ENCODE measurements around the gene SLC47A1.

GRCh38 chr17:19621697-19622096, 88.0 kb downstream of the SLC47A1 start:
- TF ChIP-seq, protein P1, sequence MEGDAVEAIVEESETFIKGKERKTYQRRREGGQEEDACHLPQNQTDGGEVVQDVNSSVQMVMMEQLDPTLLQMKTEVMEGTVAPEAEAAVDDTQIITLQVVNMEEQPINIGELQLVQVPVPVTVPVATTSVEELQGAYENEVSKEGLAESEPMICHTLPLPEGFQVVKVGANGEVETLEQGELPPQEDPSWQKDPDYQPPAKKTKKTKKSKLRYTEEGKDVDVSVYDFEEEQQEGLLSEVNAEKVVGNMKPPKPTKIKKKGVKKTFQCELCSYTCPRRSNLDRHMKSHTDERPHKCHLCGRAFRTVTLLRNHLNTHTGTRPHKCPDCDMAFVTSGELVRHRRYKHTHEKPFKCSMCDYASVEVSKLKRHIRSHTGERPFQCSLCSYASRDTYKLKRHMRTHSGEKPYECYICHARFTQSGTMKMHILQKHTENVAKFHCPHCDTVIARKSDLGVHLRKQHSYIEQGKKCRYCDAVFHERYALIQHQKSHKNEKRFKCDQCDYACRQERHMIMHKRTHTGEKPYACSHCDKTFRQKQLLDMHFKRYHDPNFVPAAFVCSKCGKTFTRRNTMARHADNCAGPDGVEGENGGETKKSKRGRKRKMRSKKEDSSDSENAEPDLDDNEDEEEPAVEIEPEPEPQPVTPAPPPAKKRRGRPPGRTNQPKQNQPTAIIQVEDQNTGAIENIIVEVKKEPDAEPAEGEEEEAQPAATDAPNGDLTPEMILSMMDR (IDR thresholded peaks at IDR 0.05) = no peak
- no peak for TF ChIP-seq EZH2 (IDR thresholded peaks at IDR 0.05; ENCODE audit: borderline replicate concordance, insufficient read depth, low read depth, low read length, poor library complexity, severe bottlenecking)
